Cerebellar nuclear complex (tissue), 1 donor: ENCODE measurements around the gene CELF3.
"Not testable (repeated sequence)": the region's sequence is repeated elsewhere in the genome, so short reads cannot be mapped to it uniquely, and the experiment has no call there.

Experiments used
- DNase-seq, 2 experiments: peaks; one replicate each; lab custom pipeline; 2025; lab: John Stamatoyannopoulos, UW

CELF3 gene

GRCh38 chr1:151703813-151704212, 12.8 kb downstream of the CELF3 start:
- DNase-seq, result no peak

DNA sequence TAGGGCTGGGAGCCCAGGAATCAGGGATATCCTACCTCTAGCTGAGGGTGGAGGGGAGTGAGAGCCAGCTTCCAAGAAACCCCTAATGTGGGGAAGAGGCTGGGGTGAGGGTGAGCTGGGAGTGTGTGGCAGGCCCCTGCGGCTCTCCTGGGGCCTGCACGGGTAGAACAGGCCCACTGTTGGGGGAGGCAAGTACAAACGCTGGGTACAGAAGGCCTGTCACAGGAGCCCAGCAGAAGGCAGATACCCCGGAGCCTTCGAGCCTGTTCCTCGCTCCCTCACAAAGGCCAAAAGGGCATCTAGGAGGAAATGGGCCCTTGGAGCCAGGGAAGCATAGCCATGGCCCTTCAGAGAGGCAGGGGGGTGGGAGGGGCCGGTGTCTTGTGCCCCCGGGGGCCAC, 13.7 kb downstream of the CELF3 start:
- DNase-seq, result no peak

DNA sequence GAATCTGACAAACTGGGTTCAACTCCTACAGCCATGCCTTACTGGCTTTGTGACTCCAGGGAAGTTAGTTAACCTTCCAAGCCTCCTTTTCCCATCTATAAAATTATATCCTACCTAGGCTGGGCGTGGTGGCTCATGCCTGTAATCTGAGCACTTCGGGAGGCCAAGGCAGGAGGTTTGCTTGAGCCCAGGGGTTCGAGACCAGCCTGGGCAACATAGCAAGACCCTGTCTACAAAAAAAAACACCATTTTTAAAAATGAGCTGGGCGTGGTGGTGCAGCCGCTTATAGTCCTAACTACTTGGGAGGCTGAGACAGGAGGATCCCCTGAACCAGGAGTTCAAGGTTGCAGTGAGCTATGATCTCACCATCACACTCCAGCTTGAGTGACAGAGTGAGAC, 15.1 kb downstream of the CELF3 start:
- no peak for DNase-seq

- DNase-seq, result peak in 1 of 2 experiments; percentile 39
These were observed 23.4 kb downstream of the CELF3 start for GRCh38 chr1:151693057-151693651.

DNA sequence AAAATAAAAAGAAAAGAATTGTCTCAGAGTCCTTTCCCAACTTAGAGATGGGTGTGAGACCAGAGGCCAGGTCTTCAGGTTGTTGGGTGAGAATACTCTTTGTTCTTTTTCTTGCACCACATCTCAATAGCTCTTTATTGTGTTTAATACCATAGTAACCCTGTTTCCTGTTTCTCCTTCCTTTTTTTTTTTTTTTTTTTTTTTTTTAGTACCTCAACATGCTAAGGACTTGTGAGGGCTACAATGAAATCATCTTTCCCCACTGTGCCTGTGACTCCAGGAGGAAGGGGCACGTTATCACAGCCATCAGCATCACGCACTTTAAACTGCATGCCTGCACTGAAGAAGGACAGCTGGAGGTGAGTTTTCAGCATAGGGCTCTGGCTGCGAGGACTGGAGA, 24.4 kb downstream of the CELF3 start:
- no peak for DNase-seq

GRCh38 chr1:151689494-151689893, 27.1 kb downstream of the CELF3 start:
- no peak for DNase-seq

DNA sequence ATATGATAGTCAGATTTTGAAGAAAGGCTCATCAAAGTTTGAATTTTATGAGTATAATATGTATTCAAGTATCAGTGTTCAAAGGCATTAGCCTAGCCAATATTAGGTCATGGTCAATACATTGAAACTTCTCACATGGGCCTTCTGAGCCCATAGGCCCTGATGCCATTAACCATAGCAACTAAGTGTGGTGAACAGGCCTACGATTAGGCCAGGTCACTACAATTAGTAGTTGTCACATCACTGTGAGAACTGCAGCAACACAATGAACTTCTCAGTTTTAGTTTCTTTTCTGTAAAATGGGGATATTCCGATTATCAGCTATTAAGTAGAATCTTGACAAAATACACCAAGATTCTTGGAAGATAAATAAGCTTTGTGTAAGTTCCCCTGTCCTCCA, 30.0 kb downstream of the CELF3 start:
- no peak for DNase-seq

DNA sequence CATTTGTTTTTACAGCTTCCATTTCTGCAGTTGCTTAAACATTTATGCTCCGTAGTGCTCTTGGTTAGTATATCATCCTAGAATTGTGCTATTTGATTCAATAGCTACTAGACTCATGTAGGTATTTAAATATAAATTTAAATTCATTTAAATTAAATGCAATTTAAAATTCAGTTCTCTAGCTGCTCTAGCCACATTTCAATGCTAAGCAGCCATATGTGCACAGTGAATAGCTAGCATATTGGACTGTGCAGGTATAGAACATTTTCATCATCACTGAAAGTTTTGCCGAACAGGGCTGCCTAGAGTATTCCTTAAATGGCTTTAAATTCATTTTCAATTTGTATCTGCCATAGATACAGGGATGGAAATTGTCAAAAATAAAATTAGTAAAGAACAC, 32.5 kb downstream of the CELF3 start:
- no peak for DNase-seq

- DNase-seq, result not testable (repeated sequence)
These were observed 33.7 kb downstream of the CELF3 start for GRCh38 chr1:151682901-151683300.

DNA sequence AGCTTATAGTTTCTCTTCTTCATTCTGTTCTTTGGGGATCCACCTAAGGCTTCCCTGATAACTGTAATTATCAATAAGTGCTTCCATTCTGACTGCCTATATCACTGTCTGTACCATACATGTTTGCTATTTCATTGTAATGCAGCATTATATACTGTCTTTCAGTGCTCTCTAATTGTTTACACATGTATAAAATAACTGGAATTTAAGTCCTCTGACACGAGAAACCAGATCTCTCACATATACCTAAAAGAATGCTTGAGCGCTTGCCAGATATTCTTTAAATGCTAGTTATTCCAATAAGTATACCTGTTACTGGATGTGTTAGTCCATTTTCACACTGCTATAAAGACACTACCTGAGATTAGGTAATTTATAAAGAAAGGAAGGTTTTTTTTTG, 34.7 kb downstream of the CELF3 start:
- no peak for DNase-seq

DNA sequence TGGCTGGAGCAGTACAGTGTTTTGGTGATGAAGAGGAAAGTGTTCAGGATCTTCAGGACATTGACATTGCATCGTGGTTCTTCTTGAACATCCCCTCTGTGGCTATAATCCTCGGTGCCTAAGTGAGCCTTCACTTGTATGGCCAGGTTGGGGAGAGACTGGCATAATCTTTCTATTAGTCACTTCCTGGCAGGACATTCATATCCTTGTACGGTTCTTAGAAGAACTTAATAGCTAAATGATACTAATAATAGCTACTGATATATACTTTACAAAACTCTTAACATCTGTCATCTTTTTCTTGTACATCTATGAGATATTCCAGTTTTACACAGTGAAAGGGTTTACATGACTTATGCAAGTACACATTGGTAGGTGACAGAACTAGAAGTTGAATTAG, 35.8 kb downstream of the CELF3 start:
- DNase-seq, result no peak

DNA sequence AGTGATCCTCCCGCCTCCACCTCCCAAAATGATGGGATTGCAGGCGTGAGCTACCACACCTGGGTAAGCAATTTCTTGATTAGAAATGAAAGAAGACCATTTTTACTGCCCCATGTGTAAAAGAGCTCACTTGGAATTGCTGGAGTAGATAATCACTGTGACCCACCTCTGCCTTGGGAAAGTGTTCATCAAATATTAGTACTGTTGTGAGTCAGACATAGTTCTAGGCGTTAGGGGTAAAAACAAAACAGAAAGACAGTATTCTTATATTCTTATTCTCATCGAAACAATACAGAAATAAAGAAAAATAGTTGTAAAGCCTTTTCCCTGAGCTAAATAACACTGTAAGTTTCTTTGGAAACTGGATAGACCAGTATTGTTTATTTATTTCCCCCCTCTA, 36.2 kb downstream of the CELF3 start:
- DNase-seq, result no peak

DNA sequence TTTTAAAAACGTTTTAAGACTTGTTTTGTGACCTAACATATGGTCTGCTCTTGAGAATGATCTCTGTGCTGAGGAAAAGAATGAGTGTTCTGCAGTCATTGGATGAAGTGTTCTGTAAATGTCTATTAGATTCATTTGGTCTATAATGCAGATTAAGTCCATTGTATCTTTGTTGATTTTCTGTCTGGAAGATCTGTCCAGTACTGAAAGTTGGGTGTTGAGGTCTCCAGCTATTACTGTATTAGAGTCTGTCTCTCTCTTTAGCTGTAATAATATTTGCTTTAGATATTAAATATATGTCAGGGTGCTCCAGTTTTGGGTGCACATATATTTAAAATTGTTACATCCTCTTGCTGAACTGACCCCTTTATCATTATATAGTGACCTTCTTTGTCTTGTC, 43.2 kb downstream of the CELF3 start:
- no peak for DNase-seq

- not testable (repeated sequence) for DNase-seq
These were observed 46.4 kb downstream of the CELF3 start for GRCh38 chr1:151670036-151670675.

DNA sequence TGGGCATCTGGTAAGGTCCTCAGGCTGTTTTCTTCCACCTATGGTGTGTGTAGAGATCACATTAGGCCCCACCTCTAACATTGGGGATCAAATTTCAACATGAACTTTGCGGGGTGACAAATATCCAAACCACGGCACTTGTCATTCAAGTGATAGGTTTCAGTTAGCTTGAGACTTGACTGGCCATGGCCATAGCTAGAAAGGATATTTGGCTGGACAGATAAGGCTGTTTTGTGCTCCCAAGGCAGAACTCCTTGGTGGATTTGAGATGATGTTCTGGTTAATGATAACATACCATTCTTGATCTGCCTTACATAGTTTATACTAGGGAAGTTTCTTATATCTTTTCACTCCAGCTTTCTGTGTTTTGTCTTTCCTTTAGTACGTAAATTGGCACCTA, 48.5 kb downstream of the CELF3 start:
- no peak for DNase-seq

- no peak for DNase-seq
These were observed 54.9 kb downstream of the CELF3 start for GRCh38 chr1:151661751-151662150.

DNA sequence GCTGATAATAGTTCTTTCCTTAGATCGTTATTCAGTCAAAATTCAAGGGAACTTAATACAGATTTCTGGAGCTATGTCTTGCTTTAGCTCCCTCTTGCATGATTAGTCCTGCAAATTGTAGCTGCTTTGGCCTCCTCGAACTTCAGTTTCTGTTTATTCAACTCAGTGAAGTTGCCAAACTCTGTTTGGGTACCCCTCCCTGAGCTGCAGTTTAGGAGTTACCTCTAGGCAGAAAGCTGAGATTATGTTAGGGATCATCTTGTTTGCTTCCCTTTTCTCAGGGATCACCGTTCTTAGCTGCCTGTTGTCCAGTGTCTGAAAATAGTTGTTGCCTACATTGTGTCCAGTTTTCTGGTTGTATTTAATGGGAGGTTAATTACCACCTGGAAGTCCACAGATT, 61.2 kb downstream of the CELF3 start:
- no peak for DNase-seq

DNA sequence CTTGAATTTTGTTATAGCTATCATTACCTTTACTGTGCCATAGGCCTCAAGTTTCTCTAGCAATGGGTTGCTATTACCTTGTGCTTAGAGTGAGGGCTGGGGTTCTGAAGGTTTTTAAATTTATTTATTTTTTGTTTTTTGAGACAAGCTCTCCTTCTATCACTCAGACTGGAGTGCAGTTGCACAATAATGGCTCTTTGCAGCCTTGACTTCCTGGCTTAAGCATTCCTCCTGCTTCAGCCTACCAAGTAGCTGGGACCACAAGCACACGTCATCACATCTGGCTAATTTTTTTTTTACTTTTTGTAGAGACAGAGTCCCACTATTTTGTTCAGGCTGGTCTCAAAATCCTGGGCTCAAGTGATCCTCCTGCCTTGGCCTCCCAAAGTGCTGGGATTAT, 63.2 kb downstream of the CELF3 start:
- DNase-seq, result no peak
